BJ (cell line): ENCODE results near the gene INPP4A. TPM values are rescaled to one million over a fixed set of nuclear protein-coding genes. Genes with fewer than 3 reads are reported as not detected.

Experiments used
- CTCF ChIA-PET: fragments of 350-600 bp; formaldehyde crosslinking; extraction: SDS; loops from one replicate; lab custom pipeline; 2021; ENCODE audit warnings: antibody characterized with exemption, inconsistent platforms; lab: Yijun Ruan, JAX
- POLR2A ChIA-PET: fragments of 300-600 bp; sonication (Branson Sonifier 250); formaldehyde crosslinking; extraction: SDS; loops from one replicate; lab custom pipeline; 2021; ENCODE audit warnings: antibody characterized with exemption; lab: Charles Lee
- DNase-seq: peaks from one replicate; pipeline ENCODE4 v3.0.0-alpha.2; 2011; ENCODE audit warnings: low read depth
- H3K27me3 ChIP-seq: 2 replicates; pipeline ENCODE4 v1.6.0; 2011; ENCODE audit warnings: low read length; ENCODE audit not compliant: control insufficient read depth, insufficient read depth
- H3K36me3 ChIP-seq: 2 replicates; pipeline ENCODE4 v1.5.1; 2011; ENCODE audit warnings: low read length; ENCODE audit not compliant: control insufficient read depth, insufficient read depth
- H3K4me3 ChIP-seq: 2 replicates; pipeline ENCODE4 v1.5.1; 2011; ENCODE audit warnings: low read depth, mild to moderate bottlenecking, control low read depth, low read length
- polyA plus RNA-seq: library from polyadenylated mRNA; depleted of rRNA; stranded (reverse); fragments of >200 nt; gene quantifications from 2 replicates; pipeline ENCODE4 v1.2.3, GENCODE V29; 2011
- TF ChIP-seq, protein P1 (sequence below): IDR thresholded peaks from 2 replicates; pipeline ENCODE4 v1.5.1; 2011; ENCODE audit warnings: low read depth, mild to moderate bottlenecking, control low read depth, inconsistent platforms, low read length, moderate library complexity; ENCODE audit not compliant: insufficient read depth

INPP4A gene
- polyA plus RNA-seq, 1 experiment: 21.0 TPM

DNA sequence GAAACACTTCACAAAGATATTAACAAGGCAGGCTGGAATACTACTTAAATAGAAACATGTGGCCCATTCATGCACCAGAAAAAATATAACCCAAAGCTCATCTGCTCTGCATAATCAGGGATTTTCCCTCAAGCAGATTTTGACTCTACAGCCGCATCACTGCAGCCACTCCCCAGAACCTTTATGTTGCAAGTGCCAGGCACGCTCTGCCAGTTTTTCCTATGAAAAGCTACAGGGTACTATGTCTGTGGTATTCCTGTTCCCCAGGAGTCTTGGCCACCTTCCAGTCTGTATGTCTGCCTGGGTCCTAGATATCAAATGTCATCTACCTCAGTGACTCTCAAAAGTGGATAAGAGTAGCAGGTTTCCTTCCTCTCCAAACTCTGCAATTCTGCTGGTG, 159.9 kb downstream of the INPP4A start:
- ChIA-PET CTCF (interaction anchor here (1.1 to 1.3 kb wide), 2 partner anchors 45 to 192 kb away, joined by 3 to 4 read pairs; no protein-coding TSS in a partner anchor), POLR2A (no interaction called here)
- no peak for DNase-seq
- TF ChIP-seq, protein P1, sequence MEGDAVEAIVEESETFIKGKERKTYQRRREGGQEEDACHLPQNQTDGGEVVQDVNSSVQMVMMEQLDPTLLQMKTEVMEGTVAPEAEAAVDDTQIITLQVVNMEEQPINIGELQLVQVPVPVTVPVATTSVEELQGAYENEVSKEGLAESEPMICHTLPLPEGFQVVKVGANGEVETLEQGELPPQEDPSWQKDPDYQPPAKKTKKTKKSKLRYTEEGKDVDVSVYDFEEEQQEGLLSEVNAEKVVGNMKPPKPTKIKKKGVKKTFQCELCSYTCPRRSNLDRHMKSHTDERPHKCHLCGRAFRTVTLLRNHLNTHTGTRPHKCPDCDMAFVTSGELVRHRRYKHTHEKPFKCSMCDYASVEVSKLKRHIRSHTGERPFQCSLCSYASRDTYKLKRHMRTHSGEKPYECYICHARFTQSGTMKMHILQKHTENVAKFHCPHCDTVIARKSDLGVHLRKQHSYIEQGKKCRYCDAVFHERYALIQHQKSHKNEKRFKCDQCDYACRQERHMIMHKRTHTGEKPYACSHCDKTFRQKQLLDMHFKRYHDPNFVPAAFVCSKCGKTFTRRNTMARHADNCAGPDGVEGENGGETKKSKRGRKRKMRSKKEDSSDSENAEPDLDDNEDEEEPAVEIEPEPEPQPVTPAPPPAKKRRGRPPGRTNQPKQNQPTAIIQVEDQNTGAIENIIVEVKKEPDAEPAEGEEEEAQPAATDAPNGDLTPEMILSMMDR: no peak
- Histone ChIP-seq H3K27me3 (no peaks in the 10 kb centered on the region), H3K36me3 (peaks cover 6% of the 10 kb centered on the region), H3K4me3 (no peak overlapping the region)

DNA sequence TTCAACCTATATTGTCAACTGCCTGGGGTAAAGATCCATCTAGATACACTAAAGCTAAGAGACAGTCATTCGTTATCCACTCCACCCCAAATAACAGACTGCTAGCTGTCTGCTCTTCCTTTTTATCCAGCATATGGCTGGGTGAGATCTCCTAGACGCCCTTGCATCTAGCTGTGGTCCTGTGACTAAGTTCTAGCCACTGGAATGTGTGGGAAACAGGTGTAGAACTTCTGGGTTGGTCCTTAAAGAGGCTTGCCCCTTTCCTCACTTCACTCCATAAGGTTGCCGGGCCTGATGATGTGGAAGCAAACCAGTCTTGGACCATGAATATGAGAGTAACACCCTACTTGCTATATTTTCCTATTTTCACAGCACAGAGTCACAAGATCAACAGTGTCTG, 160.4 kb downstream of the INPP4A start:
- Histone ChIP-seq H3K4me3 (no peak overlapping the region), H3K27me3 (no peaks in the 10 kb centered on the region), H3K36me3 (peaks cover 6% of the 10 kb centered on the region)
- CTCF ChIA-PET: interaction anchor here (1.1 to 1.3 kb wide), 2 partner anchors 44 to 192 kb away, joined by 3 to 4 read pairs; no protein-coding TSS in a partner anchor
- no peak for DNase-seq
- TF ChIP-seq, protein P1: no peak
- POLR2A ChIA-PET: no interaction called here

GRCh38 chr2:98606431-98606830, 161.8 kb downstream of the INPP4A start:
- POLR2A ChIA-PET: no interaction called here
- H3K36me3 ChIP-seq: peaks cover 8% of the 10 kb centered on the region
- TF ChIP-seq, protein P1: no peak
- H3K27me3 ChIP-seq: no peaks in the 10 kb centered on the region
- CTCF ChIA-PET: no interaction called here
- no peak overlapping the region for H3K4me3 ChIP-seq
- DNase-seq: no peak

- TF ChIP-seq, protein P1: no peak
- Histone ChIP-seq H3K27me3 (no peaks in the 10 kb centered on the region), H3K36me3 (peaks cover 8% of the 10 kb centered on the region), H3K4me3 (peak overlapping the region; percentile 90)
- DNase-seq: no peak
- ChIA-PET POLR2A (no interaction called here), CTCF (no interaction called here)
These were observed 162.4 kb downstream of the INPP4A start for GRCh38 chr2:98607104-98607503.

GRCh38 chr2:98607741-98608115, 163.1 kb downstream of the INPP4A start:
- peak overlapping the region; percentile 90 for H3K4me3 ChIP-seq
- peaks cover 6% of the 10 kb centered on the region for H3K36me3 ChIP-seq
- ChIA-PET CTCF (no interaction called here), POLR2A (no interaction called here)
- no peak for DNase-seq
- H3K27me3 ChIP-seq: no peaks in the 10 kb centered on the region
- TF ChIP-seq, protein P1: no peak
